Measurements from ENCODE around the gene ESRRB.

GRCh38 chr14:76457841-76458240 lies 81.9 kb downstream of the ESRRB start:
- TF ChIP-seq CTCF (IDR thresholded peaks at IDR 0.05) (no peak), FOXJ3 (CRISPR knock-in tag; IDR thresholded peaks at IDR 0.05; ENCODE audit: borderline replicate concordance) (no peak), JUN (CRISPR knock-in tag; IDR thresholded peaks at IDR 0.05) (no peak), ETV6 (CRISPR knock-in tag; IDR thresholded peaks at IDR 0.05) (no peak), ERG (CRISPR knock-in tag; IDR thresholded peaks at IDR 0.05) (no peak), IRF2 (CRISPR knock-in tag; IDR thresholded peaks at IDR 0.05; ENCODE audit: borderline replicate concordance, low read depth) (no peak), CREB1 (CRISPR knock-in tag; IDR thresholded peaks at IDR 0.05) (no peak)
- TF ChIP-seq, protein P1, sequence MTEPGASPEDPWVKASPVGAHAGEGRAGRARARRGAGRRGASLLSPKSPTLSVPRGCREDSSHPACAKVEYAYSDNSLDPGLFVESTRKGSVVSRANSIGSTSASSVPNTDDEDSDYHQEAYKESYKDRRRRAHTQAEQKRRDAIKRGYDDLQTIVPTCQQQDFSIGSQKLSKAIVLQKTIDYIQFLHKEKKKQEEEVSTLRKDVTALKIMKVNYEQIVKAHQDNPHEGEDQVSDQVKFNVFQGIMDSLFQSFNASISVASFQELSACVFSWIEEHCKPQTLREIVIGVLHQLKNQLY (CRISPR knock-in tag; IDR thresholded peaks at IDR 0.05) = no peak
- TF ChIP-seq, protein P2, sequence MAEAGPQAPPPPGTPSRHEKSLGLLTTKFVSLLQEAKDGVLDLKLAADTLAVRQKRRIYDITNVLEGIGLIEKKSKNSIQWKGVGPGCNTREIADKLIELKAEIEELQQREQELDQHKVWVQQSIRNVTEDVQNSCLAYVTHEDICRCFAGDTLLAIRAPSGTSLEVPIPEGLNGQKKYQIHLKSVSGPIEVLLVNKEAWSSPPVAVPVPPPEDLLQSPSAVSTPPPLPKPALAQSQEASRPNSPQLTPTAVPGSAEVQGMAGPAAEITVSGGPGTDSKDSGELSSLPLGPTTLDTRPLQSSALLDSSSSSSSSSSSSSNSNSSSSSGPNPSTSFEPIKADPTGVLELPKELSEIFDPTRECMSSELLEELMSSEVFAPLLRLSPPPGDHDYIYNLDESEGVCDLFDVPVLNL (CRISPR knock-in tag; IDR thresholded peaks at IDR 0.05; ENCODE audit: borderline replicate concordance, low read depth) = no peak
- TF ChIP-seq, protein P3, sequence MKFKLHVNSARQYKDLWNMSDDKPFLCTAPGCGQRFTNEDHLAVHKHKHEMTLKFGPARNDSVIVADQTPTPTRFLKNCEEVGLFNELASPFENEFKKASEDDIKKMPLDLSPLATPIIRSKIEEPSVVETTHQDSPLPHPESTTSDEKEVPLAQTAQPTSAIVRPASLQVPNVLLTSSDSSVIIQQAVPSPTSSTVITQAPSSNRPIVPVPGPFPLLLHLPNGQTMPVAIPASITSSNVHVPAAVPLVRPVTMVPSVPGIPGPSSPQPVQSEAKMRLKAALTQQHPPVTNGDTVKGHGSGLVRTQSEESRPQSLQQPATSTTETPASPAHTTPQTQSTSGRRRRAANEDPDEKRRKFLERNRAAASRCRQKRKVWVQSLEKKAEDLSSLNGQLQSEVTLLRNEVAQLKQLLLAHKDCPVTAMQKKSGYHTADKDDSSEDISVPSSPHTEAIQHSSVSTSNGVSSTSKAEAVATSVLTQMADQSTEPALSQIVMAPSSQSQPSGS (CRISPR knock-in tag; IDR thresholded peaks at IDR 0.05; ENCODE audit: borderline replicate concordance, low read depth) = no peak

Data from WTC11 (cell line).